Activated CD4-positive, alpha-beta T cell treated with anti-CD3 and anti-CD28 coated beads for 36 hours (primary cell): ENCODE measurements around the gene PFN2. TPM values are rescaled to one million over a fixed set of nuclear protein-coding genes. Genes with fewer than 3 reads are reported as not detected.
"Not testable (repeated sequence)": the region's sequence is repeated elsewhere in the genome, so short reads cannot be mapped to it uniquely, and the experiment has no call there.

Source experiments
- ATAC-seq: fragments of 200-7000 bp; cut with Tn5 transposase; one replicate; pipeline ENCODE4 v1.10.0; 2021; ENCODE audit warnings: mild to moderate bottlenecking, moderate library complexity
- CTCF ChIA-PET: fragments of 350-600 bp; sonication (Branson Sonifier 250); formaldehyde crosslinking; loops from one replicate; lab custom pipeline; 2021; ENCODE audit warnings: antibody characterized with exemption; lab: Charles Lee
- POLR2A ChIA-PET: fragments of 350-600 bp; sonication (Branson Sonifier 250); formaldehyde crosslinking; loops from one replicate; lab custom pipeline; 2021; ENCODE audit warnings: antibody characterized with exemption, inconsistent platforms; lab: Charles Lee
- DNase-seq: peaks from one replicate; pipeline ENCODE4 v3.0.0-alpha.2; 2020
- H3K27ac Mint-ChIP-seq: one replicate; pipeline ENCODE4 v1.8.0; 2021; ENCODE audit warnings: mixed read lengths
- H3K27me3 Mint-ChIP-seq: one replicate; pipeline ENCODE4 v1.8.0; 2021; ENCODE audit warnings: mixed read lengths
- H3K36me3 Mint-ChIP-seq: one replicate; pipeline ENCODE4 v1.8.0; 2021; ENCODE audit warnings: low read depth, mixed read lengths
- H3K4me1 Mint-ChIP-seq: one replicate; pipeline ENCODE4 v1.8.0; 2021; ENCODE audit warnings: mixed read lengths
- H3K4me3 Mint-ChIP-seq: one replicate; pipeline ENCODE4 v1.8.0; 2021; ENCODE audit warnings: mild to moderate bottlenecking, moderate library complexity, mixed read lengths
- H3K9me3 Mint-ChIP-seq: one replicate; pipeline ENCODE4 v1.8.0; 2021; ENCODE audit warnings: low read depth, mixed read lengths
- intact Hi-C, 2 experiments: fragments of 100-400 bp; cut with DNase I in 1 of 2; cut with micrococcal nuclease in 1 of 2; formaldehyde crosslinking; loops; one replicate each; pipeline versions ENCODE4 v1.14.2 to v1.15.1; 2022 to 2024; cut with DNase I, micrococcal nuclease
- total RNA-seq, 2 experiments: library from RNA; stranded (reverse); gene quantifications; one replicate each; pipeline ENCODE4 v1.2.3, GENCODE V29; 2021

The PFN2 gene
- total RNA-seq, 2 experiments from 2014 or later, result 3.6 to 4.3 TPM

GRCh38 chr3:149989307-149989706 lies 18.6 kb upstream of the PFN2 start:
- peaks cover 11% of the 10 kb centered on the region for H3K27me3 Mint-ChIP-seq
- no peaks in the 10 kb centered on the region for H3K4me1 Mint-ChIP-seq
- intact Hi-C loops, result no loop called here
- ATAC-seq (no peak), DNase-seq (no peak)
- H3K36me3 Mint-ChIP-seq, result no peaks in the 10 kb centered on the region
- H3K9me3 Mint-ChIP-seq, result peaks cover 5% of the 10 kb centered on the region
- H3K4me3 Mint-ChIP-seq, result no peak overlapping the region
- CTCF ChIA-PET, result no interaction called here
- POLR2A ChIA-PET, result no interaction called here
- H3K27ac Mint-ChIP-seq, result no peak overlapping the region

GRCh38 chr3:149983628-149984027 lies 12.9 kb upstream of the PFN2 start:
- ChIA-PET CTCF (interaction anchor here (0.9 to 1.5 kb wide), 2 partner anchors 48 to 236 kb away, joined by 3 read pairs; no protein-coding TSS in a partner anchor), POLR2A (no interaction called here)
- DNase-seq, result no peak
- no peak overlapping the region for H3K27ac Mint-ChIP-seq
- ATAC-seq, result no peak
- H3K4me1 Mint-ChIP-seq, result no peaks in the 10 kb centered on the region
- no peak overlapping the region for H3K4me3 Mint-ChIP-seq
- peaks cover 11% of the 10 kb centered on the region for H3K27me3 Mint-ChIP-seq
- intact Hi-C loops, result no loop called here
- no peaks in the 10 kb centered on the region for H3K9me3 Mint-ChIP-seq
- no peaks in the 10 kb centered on the region for H3K36me3 Mint-ChIP-seq

DNA sequence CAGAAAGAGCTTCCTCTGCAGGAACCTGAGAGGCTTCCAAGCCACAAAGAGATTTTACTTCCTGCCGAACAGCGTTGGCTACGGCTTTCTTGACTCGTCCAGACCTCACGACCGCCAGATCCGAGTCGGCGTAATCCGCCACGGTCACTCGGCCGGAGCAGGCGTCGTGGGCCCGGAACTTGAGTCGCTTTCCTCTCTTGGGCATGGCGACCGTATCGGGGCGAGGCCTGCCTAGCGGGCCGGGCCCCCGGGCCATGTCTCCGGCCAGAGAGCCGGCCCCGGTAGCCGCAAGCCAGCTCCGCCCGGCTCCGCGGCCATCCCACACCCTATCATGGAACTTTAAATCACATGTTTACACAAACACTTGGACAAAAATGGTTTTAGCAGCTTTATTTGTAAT lies 12.4 kb upstream of the PFN2 start:
- H3K36me3 Mint-ChIP-seq, H3K4me3 Mint-ChIP-seq, H3K4me1 Mint-ChIP-seq, DNase-seq, H3K27ac Mint-ChIP-seq, POLR2A ChIA-PET, ATAC-seq, intact Hi-C loops, H3K9me3 Mint-ChIP-seq: not testable (repeated sequence)
- peaks cover 14% of the 10 kb centered on the region for H3K27me3 Mint-ChIP-seq
- CTCF ChIA-PET, result interaction anchor here (0.9 kb wide), 1 partner anchor 236 kb away, joined by 3 read pairs; no protein-coding TSS in a partner anchor

- H3K27ac Mint-ChIP-seq, H3K4me3 Mint-ChIP-seq, H3K4me1 Mint-ChIP-seq, POLR2A ChIA-PET, H3K9me3 Mint-ChIP-seq, H3K36me3 Mint-ChIP-seq, intact Hi-C loops, DNase-seq: not testable (repeated sequence)
- peaks cover 18% of the 10 kb centered on the region for H3K27me3 Mint-ChIP-seq
- CTCF ChIA-PET, result interaction anchor here (1.3 kb wide), 2 partner anchors 12 to 238 kb away, joined by 4 read pairs; no protein-coding TSS in a partner anchor
- ATAC-seq, result peak; percentile 80
Measured at GRCh38 chr3:149981979-149982378, 11.3 kb upstream of the PFN2 start.

- Mint-ChIP-seq H3K27me3 (peaks cover 33% of the 10 kb centered on the region), H3K4me3 (no peak overlapping the region), H3K9me3 (no peaks in the 10 kb centered on the region), H3K27ac (no peak overlapping the region), H3K36me3 (no peaks in the 10 kb centered on the region), H3K4me1 (peaks cover 2% of the 10 kb centered on the region)
- ChIA-PET POLR2A (no interaction called here), CTCF (interaction anchor here (0.7 to 2.6 kb wide), 5 partner anchors 10 to 515 kb away, joined by 3 to 15 read pairs (median 3); no protein-coding TSS in a partner anchor)
- no peak for ATAC-seq
- intact Hi-C loops, result no loop called here
- no peak for DNase-seq
Measured at GRCh38 chr3:149977386-149977785, 6.7 kb upstream of the PFN2 start.

DNA sequence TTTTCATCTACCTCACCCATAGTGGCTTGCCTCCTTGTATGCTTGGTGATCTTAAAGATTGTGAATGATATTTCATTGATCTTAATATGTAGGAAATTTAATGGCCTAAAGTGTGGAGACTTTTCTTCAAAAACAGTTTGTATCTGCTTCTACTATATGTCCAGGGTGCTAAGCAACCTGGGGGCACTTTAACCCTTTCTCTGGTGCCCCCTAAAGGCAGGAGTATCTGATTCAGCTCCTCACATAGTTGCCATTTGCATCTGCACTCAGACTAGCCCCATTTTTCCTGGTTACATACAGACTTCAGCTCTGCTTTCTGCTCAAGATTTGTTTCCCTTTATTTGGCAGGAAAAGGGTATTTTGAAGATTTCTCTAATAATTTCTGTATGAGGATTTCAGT lies 5.2 kb upstream of the PFN2 start:
- no peak for DNase-seq
- peaks cover 43% of the 10 kb centered on the region for H3K27me3 Mint-ChIP-seq

DNA sequence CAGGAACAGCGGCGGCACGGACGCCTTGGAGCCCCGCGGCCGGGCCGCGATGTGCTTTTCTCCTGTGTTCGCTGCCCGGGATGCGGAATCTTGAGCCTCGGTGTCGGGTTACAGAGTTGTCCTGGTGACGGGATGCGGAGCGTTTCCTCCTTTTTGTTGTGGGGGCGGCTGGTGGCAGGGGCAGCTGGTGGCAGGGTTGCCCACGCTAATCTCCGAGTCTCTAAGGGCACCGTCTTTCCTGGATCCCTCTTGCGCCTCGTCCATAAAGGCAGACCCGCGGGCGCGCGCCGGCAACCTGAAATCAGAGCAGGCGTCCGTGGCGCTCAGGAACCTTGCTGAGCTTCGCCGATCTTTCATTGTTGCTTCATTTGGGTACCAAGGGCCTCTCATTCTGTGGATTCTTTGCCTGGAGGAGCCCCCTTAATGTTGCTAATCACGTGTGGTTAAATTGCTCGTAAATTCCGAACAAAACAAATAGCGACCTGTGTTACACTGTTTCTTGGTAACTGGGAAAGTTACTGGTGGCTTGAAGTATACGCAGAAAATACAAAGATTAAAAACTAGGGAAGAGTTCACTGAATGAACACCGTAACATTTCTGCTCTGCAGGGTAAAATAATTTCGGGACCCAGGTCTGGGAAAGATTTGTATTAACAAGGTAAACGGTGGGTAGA lies 844 bp upstream of the PFN2 start:
- CTCF ChIA-PET, result interaction anchor here (0.7 to 2.4 kb wide), 2 partner anchors 16 to 213 kb away, joined by 3 to 11 read pairs; no protein-coding TSS in a partner anchor
- POLR2A ChIA-PET, result interaction anchor here (0.7 kb wide), 1 partner anchor 1072 kb away, joined by 3 read pairs; no protein-coding TSS in a partner anchor
- Mint-ChIP-seq H3K4me3 (peak overlapping the region; percentile 83), H3K9me3 (no peaks in the 10 kb centered on the region), H3K36me3 (no peaks in the 10 kb centered on the region), H3K27me3 (peaks cover 37% of the 10 kb centered on the region), H3K27ac (peak overlapping the region; percentile 63), H3K4me1 (peaks cover 16% of the 10 kb centered on the region)
- peak; percentile 16 for ATAC-seq
- DNase-seq, result peak; percentile 57
- intact Hi-C loops, result loop anchor here in 1 of 2 experiments (2.0 to 5.0 kb wide), 4 partner anchors 35 to 416 kb away; partner anchors contain the start of genes COMMD2 and RNF13

More for the DNA sequence above, 5.2 kb upstream of the PFN2 start:
- Mint-ChIP-seq H3K27ac (no peak overlapping the region), H3K9me3 (no peaks in the 10 kb centered on the region), H3K4me1 (peaks cover 6% of the 10 kb centered on the region), H3K36me3 (no peaks in the 10 kb centered on the region), H3K4me3 (no peak overlapping the region)
- CTCF ChIA-PET, result interaction anchor here (0.6 kb wide), 1 partner anchor 15 kb away, joined by 3 read pairs; no protein-coding TSS in a partner anchor
- ATAC-seq, result no peak
- intact Hi-C loops, result no loop called here
- POLR2A ChIA-PET, result no interaction called here

- Mint-ChIP-seq H3K36me3 (no peaks in the 10 kb centered on the region), H3K4me1 (peaks cover 14% of the 10 kb centered on the region), H3K27me3 (peaks cover 25% of the 10 kb centered on the region), H3K9me3 (no peaks in the 10 kb centered on the region), H3K4me3 (peak overlapping the region; percentile 83), H3K27ac (peak overlapping the region; percentile 51)
- POLR2A ChIA-PET, result interaction anchor here (0.6 kb wide), 2 partner anchors 328 to 402 kb away, joined by 3 to 4 read pairs; no protein-coding TSS in a partner anchor
- ATAC-seq (peak; percentile 65), DNase-seq (peak; percentile 86)
- intact Hi-C loops, result loop anchor here in 1 of 2 experiments (1.0 to 5.0 kb wide), 5 partner anchors 33 to 438 kb away; partner anchors contain the start of genes COMMD2, RNF13 and TSC22D2
- CTCF ChIA-PET, result interaction anchor here (0.7 to 2.4 kb wide), 4 partner anchors 11 to 214 kb away, joined by 3 to 11 read pairs (median 4); no protein-coding TSS in a partner anchor
Measured at GRCh38 chr3:149969940-149970715, 567 bp downstream of the PFN2 start.

- Mint-ChIP-seq H3K27ac (peak overlapping the region; percentile 51), H3K9me3 (no peaks in the 10 kb centered on the region), H3K4me1 (peaks cover 14% of the 10 kb centered on the region), H3K4me3 (peak overlapping the region; percentile 76), H3K36me3 (no peaks in the 10 kb centered on the region), H3K27me3 (peaks cover 20% of the 10 kb centered on the region)
- ChIA-PET CTCF (interaction anchor here (0.7 to 4.5 kb wide), 8 partner anchors 11 to 249 kb away, joined by 3 to 52 read pairs (median 12); no protein-coding TSS in a partner anchor), POLR2A (no interaction called here)
- no peak for DNase-seq
- ATAC-seq, result no peak
- intact Hi-C loops, result no loop called here
Measured at GRCh38 chr3:149969110-149969939, 1.4 kb downstream of the PFN2 start.

- ChIA-PET POLR2A (no interaction called here), CTCF (interaction anchor here (1.2 to 4.5 kb wide), 7 partner anchors 9 to 527 kb away, joined by 4 to 52 read pairs (median 15); no protein-coding TSS in a partner anchor)
- H3K9me3 Mint-ChIP-seq, result no peaks in the 10 kb centered on the region
- DNase-seq, result no peak
- no peak for ATAC-seq
- H3K36me3 Mint-ChIP-seq, result no peaks in the 10 kb centered on the region
- H3K27ac Mint-ChIP-seq, result no peak overlapping the region
- no peak overlapping the region for H3K4me3 Mint-ChIP-seq
- peaks cover 14% of the 10 kb centered on the region for H3K4me1 Mint-ChIP-seq
- peaks cover 18% of the 10 kb centered on the region for H3K27me3 Mint-ChIP-seq
- intact Hi-C loops, result no loop called here
Measured at GRCh38 chr3:149968216-149968615, 2.5 kb downstream of the PFN2 start.
